DND-41 (cell line): ENCODE results near the gene AHSA1.
"Not testable (repeated sequence)": the region's sequence is repeated elsewhere in the genome, so short reads cannot be mapped to it uniquely, and the experiment has no call there.

ENCODE experiments used
- CTCF ChIP-seq: IDR thresholded peaks from 2 replicates; pipeline ENCODE4 v1.5.1; 2012; ENCODE audit warnings: borderline replicate concordance, low read length, moderate library complexity, mild to moderate bottlenecking; ENCODE audit not compliant: poor library complexity, severe bottlenecking; ENCODE audit errors: extremely low read depth
- EZH2 ChIP-seq: IDR thresholded peaks from 3 replicates; pipeline ENCODE4 v1.6.1; 2012; ENCODE audit warnings: borderline replicate concordance, low read depth, mild to moderate bottlenecking, moderate library complexity, low read length, inconsistent platforms; ENCODE audit not compliant: severe bottlenecking

GRCh38 chr14:77416098-77416497 is 41.8 kb upstream of the AHSA1 start:
- not testable (repeated sequence) for TF ChIP-seq CTCF, EZH2
